Activated CD4-positive, CD25-positive, alpha-beta regulatory T cell treated with anti-CD3 and anti-CD28 coated beads, Interleukin-2, amount 50 U/mL, for 16 hours (primary cell): Measurements from ENCODE around the gene NRXN2.

Experiments
- DNase-seq: peaks from one replicate; pipeline ENCODE4 v3.0.0-alpha.2; 2020; ENCODE audit warnings: low read depth, low spot score

Gene NRXN2

GRCh38 chr11:64628596-64628995 is 94.4 kb downstream of the NRXN2 start:
- no peak for DNase-seq

GRCh38 chr11:64627371-64627770 is 95.6 kb downstream of the NRXN2 start:
- no peak for DNase-seq

GRCh38 chr11:64626637-64627036 is 96.4 kb downstream of the NRXN2 start:
- no peak for DNase-seq

GRCh38 chr11:64624883-64625481 is 98.0 kb downstream of the NRXN2 start:
- no peak for DNase-seq

- no peak for DNase-seq
Measured at GRCh38 chr11:64622681-64623080, 100.3 kb downstream of the NRXN2 start.

GRCh38 chr11:64621283-64622019 is 101.5 kb downstream of the NRXN2 start:
- DNase-seq, result no peak

- no peak for DNase-seq
Measured at GRCh38 chr11:64620381-64620971, 102.5 kb downstream of the NRXN2 start.

GRCh38 chr11:64619811-64620380 is 103.1 kb downstream of the NRXN2 start:
- DNase-seq, result no peak

- DNase-seq, result no peak
Measured at GRCh38 chr11:64619196-64619595, 103.8 kb downstream of the NRXN2 start.

GRCh38 chr11:64616817-64617216 is 106.2 kb downstream of the NRXN2 start:
- DNase-seq, result no peak

GRCh38 chr11:64614917-64615316 is 108.1 kb downstream of the NRXN2 start:
- no peak for DNase-seq

- no peak for DNase-seq
Measured at GRCh38 chr11:64613648-64614047, 109.3 kb downstream of the NRXN2 start.

- no peak for DNase-seq
Measured at GRCh38 chr11:64611869-64612646, 110.9 kb downstream of the NRXN2 start.

GRCh38 chr11:64611176-64611575 is 111.8 kb downstream of the NRXN2 start:
- DNase-seq, result no peak

GRCh38 chr11:64610596-64610995 is 112.4 kb downstream of the NRXN2 start:
- DNase-seq, result no peak

GRCh38 chr11:64609436-64610047 is 113.5 kb downstream of the NRXN2 start:
- no peak for DNase-seq

- no peak for DNase-seq
Measured at GRCh38 chr11:64608636-64609035, 114.4 kb downstream of the NRXN2 start.

GRCh38 chr11:64608046-64608445 is 115.0 kb downstream of the NRXN2 start:
- no peak for DNase-seq

GRCh38 chr11:64607381-64607985 is 115.5 kb downstream of the NRXN2 start:
- DNase-seq, result no peak

GRCh38 chr11:64606796-64607380 is 116.1 kb downstream of the NRXN2 start:
- DNase-seq, result no peak
